ENCODE data around the gene TRIM73.
"Not testable (repeated sequence)": the region's sequence is repeated elsewhere in the genome, so short reads cannot be mapped to it uniquely, and the experiment has no call there.

DNA sequence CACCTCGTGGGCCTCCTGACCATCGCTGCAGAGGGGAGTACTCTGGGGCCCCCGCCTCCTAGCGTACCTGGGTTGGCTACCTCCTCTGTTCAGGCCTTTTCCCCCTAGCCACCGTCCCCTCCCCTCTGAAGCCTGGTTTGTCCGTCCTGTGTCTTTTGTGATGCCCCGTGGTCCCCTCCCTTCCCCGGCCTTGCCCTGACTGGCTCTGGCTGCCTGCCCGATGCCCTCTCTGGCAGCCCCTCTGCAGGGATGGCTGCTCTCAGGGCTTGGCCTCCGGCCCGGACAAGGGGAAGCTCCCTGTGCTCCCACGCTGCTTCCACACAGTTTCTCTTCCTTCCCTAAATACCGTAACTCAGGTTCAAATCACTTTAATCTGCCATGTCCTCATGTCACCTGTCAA, 24.3 kb downstream of the TRIM73 start:
- not testable (repeated sequence) for TF ChIP-seq POLR2A (IDR thresholded peaks at IDR 0.05); CTCF (IDR thresholded peaks at IDR 0.05); POLR2AphosphoS5 (IDR thresholded peaks at IDR 0.05; ENCODE audit: insufficient read depth in 1 of 2, low read depth in 1 of 2)

All from vagina (tissue), 2 donors.